GM18870 (cell line): ENCODE data around the gene ASB2.

ENCODE experiments used
- ATAC-seq: cut with Tn5 transposase; IDR thresholded peaks from one replicate; pipeline ENCODE4 v1.9.1; 2021; ENCODE audit warnings: moderate library complexity; ENCODE audit not compliant: unreplicated experiment

ASB2 gene

GRCh38 chr14:94001016-94001415, 24.6 kb upstream of the ASB2 start:
- ATAC-seq, result no peak

DNA sequence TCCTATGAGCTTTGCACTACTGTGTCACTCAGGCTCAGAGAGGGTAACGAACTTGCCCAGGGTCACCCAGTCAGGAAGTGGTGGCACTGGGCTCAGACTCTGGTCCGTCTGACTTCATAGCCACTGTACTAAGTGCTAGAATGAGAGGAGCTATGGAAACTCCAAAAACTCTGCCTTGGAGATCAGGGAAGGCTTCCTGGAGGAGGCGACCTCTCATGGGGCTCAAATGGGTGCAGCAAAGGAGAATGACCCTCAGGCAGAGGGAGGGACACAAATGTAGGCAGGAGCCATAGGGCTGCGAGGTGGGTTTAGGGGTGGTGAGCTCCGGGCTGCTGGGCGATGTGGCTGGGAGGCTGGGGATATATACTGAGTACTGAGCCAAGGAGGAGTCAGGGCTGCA, 23.9 kb upstream of the ASB2 start:
- no peak for ATAC-seq

DNA sequence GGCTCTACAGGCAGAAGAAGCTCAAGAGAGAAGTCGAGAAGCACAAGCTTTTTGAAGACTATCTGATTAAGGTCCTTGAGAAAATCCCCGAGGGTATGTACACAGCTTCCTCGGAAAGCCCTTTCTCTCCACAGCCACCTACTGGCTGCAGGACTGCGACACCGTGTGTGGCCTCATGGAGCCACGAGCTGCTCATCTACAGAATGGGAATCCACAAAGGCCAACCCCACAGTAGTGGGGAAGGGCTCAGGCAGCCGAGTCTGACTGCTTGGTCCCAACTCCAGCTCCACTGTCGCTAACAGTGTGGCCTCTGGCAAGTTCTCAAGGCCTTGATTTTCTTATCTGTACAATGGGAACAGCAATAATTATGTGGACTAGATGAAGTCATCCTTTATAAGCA, 23.2 kb upstream of the ASB2 start:
- ATAC-seq, result no peak

GRCh38 chr14:93998871-93999403, 22.6 kb upstream of the ASB2 start:
- ATAC-seq, result no peak

DNA sequence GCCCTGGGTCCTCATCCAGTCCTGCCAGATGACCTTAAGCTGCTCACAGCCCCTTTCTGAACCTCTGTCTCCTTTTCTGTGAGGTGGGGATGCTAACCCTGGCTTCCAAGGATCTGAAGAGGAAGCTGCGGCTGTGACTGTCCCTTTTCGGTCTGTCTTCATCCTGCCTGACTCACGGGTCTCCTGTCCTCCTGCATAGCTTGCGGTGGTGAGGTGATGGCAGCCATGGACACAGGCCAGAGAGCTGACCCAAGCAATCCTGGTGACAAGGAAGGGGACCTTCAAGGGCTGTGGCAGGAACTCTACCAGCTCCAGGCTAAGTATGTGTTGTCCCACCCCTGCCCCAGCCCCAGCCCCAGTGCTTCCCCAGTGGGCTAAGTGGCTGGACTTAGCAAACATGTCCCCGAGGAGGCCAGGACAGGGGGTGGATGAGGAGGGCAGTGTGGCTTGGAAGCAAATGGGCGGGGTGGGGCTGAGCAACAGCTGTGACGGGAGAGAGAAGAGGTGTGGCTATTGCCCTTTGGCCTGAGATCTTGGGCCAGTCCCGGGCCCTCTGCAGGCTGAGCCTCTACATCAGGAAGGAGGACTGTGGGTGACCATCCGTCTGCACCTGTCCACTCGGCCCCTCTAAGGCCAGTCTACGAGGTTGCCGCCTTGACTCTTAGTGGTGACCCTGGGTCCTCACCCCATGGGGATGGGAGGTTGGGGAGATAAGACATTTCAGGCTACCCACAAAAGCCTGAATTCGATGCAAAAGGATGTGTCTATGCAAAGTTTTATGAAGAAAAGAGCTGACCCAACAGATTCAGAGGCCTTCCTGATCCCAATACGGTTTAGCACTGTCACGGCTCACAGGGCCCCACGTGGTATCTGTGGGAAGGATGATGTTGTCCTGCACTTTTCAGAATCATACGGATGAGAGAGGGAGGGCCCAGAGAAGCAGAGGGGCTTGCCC, 21.8 kb upstream of the ASB2 start:
- ATAC-seq, result no peak

GRCh38 chr14:93997082-93997481, 20.7 kb upstream of the ASB2 start, which contains the start of gene CCDC197:
CCDC197 (plus strand) TSS chr14:93997301; CDS start chr14:93998132, 831 bp downstream.
- no peak for ATAC-seq

- ATAC-seq, result no peak
Observed at GRCh38 chr14:93996130-93996695, 19.8 kb upstream of the ASB2 start.

- no peak for ATAC-seq
Observed at GRCh38 chr14:93994919-93995682, 18.7 kb upstream of the ASB2 start.

DNA sequence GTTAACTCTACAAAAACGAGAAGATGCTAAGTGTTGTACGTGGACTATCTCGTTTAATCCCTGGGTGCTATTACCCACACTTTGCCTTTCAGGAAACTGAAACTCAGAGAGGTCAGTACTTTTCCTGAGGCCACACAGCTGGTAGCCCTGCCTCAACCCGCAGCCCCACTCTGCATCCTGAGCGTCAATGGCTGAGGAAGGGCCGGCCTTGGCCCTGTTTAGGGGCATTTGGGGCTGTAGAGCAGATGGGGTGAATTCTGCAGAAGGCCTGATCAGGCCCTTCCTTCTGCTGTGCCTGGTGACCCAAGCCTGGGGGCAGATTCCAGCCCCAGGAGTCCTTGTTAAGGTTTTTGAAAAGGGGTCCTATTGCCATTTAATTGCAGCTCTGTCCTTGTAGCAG, 17.0 kb upstream of the ASB2 start:
- no peak for ATAC-seq

GRCh38 chr14:93991649-93992048, 15.3 kb upstream of the ASB2 start:
- no peak for ATAC-seq

DNA sequence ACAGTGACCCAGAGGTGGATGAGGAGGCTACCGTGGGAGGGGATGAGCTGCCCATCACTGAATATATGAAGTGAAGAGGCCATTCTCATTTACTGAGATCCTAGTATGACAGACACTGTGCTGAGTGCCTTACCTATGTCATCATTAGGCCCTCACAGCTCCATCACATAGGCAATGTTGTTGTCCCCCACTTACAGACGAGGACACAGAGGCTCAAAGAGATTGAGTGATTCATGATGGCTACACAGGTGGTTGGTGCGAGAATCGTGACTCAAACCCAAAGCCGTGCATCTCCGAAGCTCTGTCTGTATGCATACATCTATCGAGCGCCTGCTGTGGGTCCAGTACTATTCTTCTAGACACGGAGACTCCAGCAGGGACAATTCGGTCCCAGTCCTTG, 14.8 kb upstream of the ASB2 start:
- no peak for ATAC-seq

- ATAC-seq, result no peak
Observed at GRCh38 chr14:93989939-93990338, 13.6 kb upstream of the ASB2 start.

GRCh38 chr14:93987815-93988476, 11.6 kb upstream of the ASB2 start:
- no peak for ATAC-seq

DNA sequence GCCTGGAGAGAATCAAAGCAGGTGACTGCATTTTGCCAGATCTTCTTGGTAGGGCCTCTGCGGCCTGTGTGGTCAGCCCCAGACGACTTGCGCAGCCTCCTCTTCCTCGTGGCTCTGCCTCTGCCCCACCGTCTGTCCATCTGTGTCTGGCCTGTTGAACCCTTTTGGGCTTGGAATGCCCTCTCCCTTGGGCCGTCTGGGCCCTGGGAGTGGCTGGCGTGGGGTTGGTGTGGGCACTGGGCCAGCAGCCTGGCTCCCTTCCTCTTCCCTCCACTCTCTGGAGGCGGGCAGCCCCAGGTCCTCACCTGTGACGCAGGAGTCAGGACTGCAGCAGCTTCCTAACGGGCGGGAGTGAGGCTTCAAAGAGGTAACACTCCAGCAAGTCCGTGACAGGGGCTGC, 11.0 kb upstream of the ASB2 start:
- no peak for ATAC-seq

GRCh38 chr14:93986955-93987354, 10.6 kb upstream of the ASB2 start:
- ATAC-seq, result no peak

DNA sequence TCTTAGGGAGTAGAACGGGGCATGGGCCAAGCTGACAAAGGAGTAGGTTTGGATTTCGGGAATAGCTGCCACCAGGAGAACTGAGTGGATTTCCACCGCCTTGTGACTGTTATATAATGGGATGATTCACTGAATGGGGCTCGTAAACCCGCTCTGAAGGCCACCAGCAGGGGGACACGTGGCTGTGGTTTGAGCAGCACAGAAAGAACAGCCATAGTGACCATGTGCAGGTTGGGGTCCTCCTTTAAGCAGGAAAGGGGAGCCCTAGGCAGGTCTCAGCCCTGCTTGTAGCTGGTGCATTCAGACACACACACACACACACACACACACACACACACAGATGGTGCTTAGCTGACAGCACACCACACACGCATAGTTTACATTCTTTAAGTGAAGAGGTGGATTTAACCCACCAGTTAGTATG, 8.6 kb upstream of the ASB2 start:
- ATAC-seq, result no peak

GRCh38 chr14:93984070-93984469, 7.7 kb upstream of the ASB2 start:
- no peak for ATAC-seq

- ATAC-seq, result no peak
Observed at GRCh38 chr14:93982230-93983007, 6.0 kb upstream of the ASB2 start.

GRCh38 chr14:93981316-93982229, 5.2 kb upstream of the ASB2 start:
- no peak for ATAC-seq
